IMR-90 (cell line): ENCODE results near the gene TGFB2. TPM values are rescaled to one million over a fixed set of nuclear protein-coding genes. Genes with fewer than 3 reads are reported as not detected.

Source experiments
- ATAC-seq: fragments of 200-7000 bp; cut with Tn5 transposase; 2 replicates; pipeline ENCODE4 v1.9.1; 2020; ENCODE audit warnings: low read depth, mild to moderate bottlenecking, moderate library complexity
- BruUV-seq: library from RNA; stranded (reverse); fragments of 400-500 nt; replicated peaks from 2 replicates; lab custom pipeline; 2021; lab: Mats Ljungman, UMichigan
- CTCF ChIA-PET: fragments of 300-600 bp; formaldehyde crosslinking; extraction: SDS; loops from one replicate; lab custom pipeline; 2021; ENCODE audit warnings: antibody characterized with exemption; lab: Yijun Ruan, JAX
- POLR2A ChIA-PET: fragments of 300-600 bp; sonication (Branson Sonifier 250); formaldehyde crosslinking; loops from one replicate; lab custom pipeline; 2022; ENCODE audit warnings: antibody characterized with exemption; ENCODE audit not compliant: unreplicated experiment; lab: Charles Lee
- DNase-seq: peaks from one replicate; pipeline ENCODE4 v3.0.0; 2013
- H2AFZ ChIP-seq: replicated peaks from 2 replicates; pipeline ENCODE3; 2013; ENCODE audit warnings: low read length, mild to moderate bottlenecking; ENCODE audit not compliant: poor library complexity
- H2AK5ac ChIP-seq: 2 replicates; pipeline ENCODE4 v1.6.1; 2013; ENCODE audit warnings: low read depth, low read length, inconsistent platforms
- H2AK9ac ChIP-seq: replicated peaks from 2 replicates; pipeline ENCODE3; 2013; ENCODE audit warnings: mild to moderate bottlenecking, low read depth, low read length, moderate library complexity; ENCODE audit not compliant: poor library complexity
- H2BK120ac ChIP-seq: 2 replicates; pipeline ENCODE4 v1.6.1; 2013; ENCODE audit warnings: low read depth, low read length, inconsistent platforms
- H2BK15ac ChIP-seq: 3 replicates; pipeline ENCODE4 v1.6.1; 2013; ENCODE audit warnings: low read depth, low read length, inconsistent platforms
- H2BK20ac ChIP-seq: 2 replicates; pipeline ENCODE4 v1.6.1; 2013; ENCODE audit warnings: low read depth, mild to moderate bottlenecking, inconsistent platforms, low read length, moderate library complexity
- H2BK5ac ChIP-seq: 2 replicates; pipeline ENCODE4 v1.6.1; 2013; ENCODE audit warnings: mild to moderate bottlenecking, low read depth, low read length, inconsistent platforms; ENCODE audit not compliant: poor library complexity, severe bottlenecking
- H3K14ac ChIP-seq: replicated peaks from 2 replicates; pipeline ENCODE4 v1.6.1; 2013; ENCODE audit warnings: low read depth, low read length, inconsistent platforms
- H3K18ac ChIP-seq: 2 replicates; pipeline ENCODE4 v1.6.1; 2013; ENCODE audit warnings: low read depth, low read length, control low read depth
- H3K23ac ChIP-seq: 2 replicates; pipeline ENCODE4 v1.6.1; 2013; ENCODE audit warnings: low read depth, low read length, inconsistent platforms
- H3K27ac ChIP-seq: 2 replicates; pipeline ENCODE4 v1.5.1; 2013; ENCODE audit warnings: mild to moderate bottlenecking, control low read depth, low read length; ENCODE audit not compliant: insufficient read depth
- H3K27me3 ChIP-seq: 2 replicates; pipeline ENCODE4 v1.6.1; 2013; ENCODE audit warnings: low read length; ENCODE audit not compliant: control insufficient read depth, insufficient read depth
- H3K36me3 ChIP-seq: 2 replicates; pipeline ENCODE4 v1.6.1; 2013; ENCODE audit warnings: low read length, mixed read lengths; ENCODE audit not compliant: control insufficient read depth, insufficient read depth
- H3K4ac ChIP-seq: 2 replicates; pipeline ENCODE4 v1.6.1; 2013; ENCODE audit warnings: low read depth, low read length, inconsistent platforms
- H3K4me1 ChIP-seq: 2 replicates; pipeline ENCODE4 v1.6.1; 2013; ENCODE audit warnings: low read length, mixed read lengths; ENCODE audit not compliant: control insufficient read depth, insufficient read depth
- H3K4me2 ChIP-seq: 2 replicates; pipeline ENCODE4 v1.6.1; 2013; ENCODE audit warnings: low read depth, mild to moderate bottlenecking, control low read depth, low read length, moderate library complexity
- H3K4me3 ChIP-seq: 2 replicates; pipeline ENCODE4 v1.5.1; 2013; ENCODE audit warnings: low read depth, mild to moderate bottlenecking, control low read depth, low read length, moderate library complexity; ENCODE audit not compliant: insufficient read depth
- H3K56ac ChIP-seq: 2 replicates; pipeline ENCODE4 v1.6.1; 2013; ENCODE audit warnings: low read length, inconsistent platforms; ENCODE audit not compliant: insufficient read depth; ENCODE audit errors: extremely low read depth
- H3K79me1 ChIP-seq, 2 experiments: 2 replicates each; pipeline ENCODE4 v1.6.1; 2013; ENCODE audit warnings: low read length in 2 of 2, inconsistent platforms in 1 of 2, low read depth in 1 of 2
- H3K9ac ChIP-seq: 2 replicates; pipeline ENCODE4 v1.6.1; 2013; ENCODE audit warnings: low read depth, low read length, control low read depth
- H3K9me1 ChIP-seq: 2 replicates; pipeline ENCODE4 v1.6.1; 2013; ENCODE audit warnings: low read length, inconsistent platforms; ENCODE audit not compliant: insufficient read depth
- H3K9me3 ChIP-seq: 2 replicates; pipeline ENCODE4 v1.6.1; 2013; ENCODE audit warnings: low read length; ENCODE audit not compliant: control insufficient read depth, insufficient read depth
- H4K20me1 ChIP-seq: 2 replicates; pipeline ENCODE4 v1.6.1; 2013; ENCODE audit warnings: low read length, inconsistent platforms; ENCODE audit not compliant: insufficient read depth
- H4K5ac ChIP-seq: 2 replicates; pipeline ENCODE4 v1.6.1; 2013; ENCODE audit warnings: mild to moderate bottlenecking, low read depth, low read length, control low read depth
- H4K8ac ChIP-seq, 2 experiments: 2 replicates each; pipeline ENCODE4 v1.6.1; 2013; ENCODE audit warnings: low read depth in 2 of 2, low read length in 2 of 2, control low read depth in 1 of 2, inconsistent platforms in 1 of 2
- H4K91ac ChIP-seq: 2 replicates; pipeline ENCODE4 v1.6.1; 2013; ENCODE audit warnings: low read depth, low read length, inconsistent platforms; ENCODE audit not compliant: insufficient read depth
- BHLHE40 ChIP-seq: fragments of 150-350 bp; IDR thresholded peaks from 2 replicates; pipeline ENCODE4 v1.6.1; 2016; ENCODE audit warnings: mild to moderate bottlenecking, low read depth, low read length
- CEBPB ChIP-seq: IDR thresholded peaks from 2 replicates; pipeline ENCODE4 v1.6.1; 2012; ENCODE audit warnings: low read depth, low read length, improper control_type of control experiment
- RFX5 ChIP-seq: IDR thresholded peaks from 2 replicates; pipeline ENCODE4 v1.8.0; 2012; ENCODE audit warnings: low read depth, mild to moderate bottlenecking, low read length, moderate library complexity
- WGBS, 2 experiments: methylation state at CpG; one replicate each; pipeline versions ENCODE4 v1.1.5 to v1.1.7; 2013; ENCODE audit warnings: missing lambda C conversion rate in 2 of 2; ENCODE audit not compliant: insufficient read length in 1 of 2; ENCODE audit errors: extremely low coverage in 2 of 2; 5-methylcytosine and 5-hydroxymethylcytosine counted together
- dilution Hi-C: fragments of 300-500 bp; cut with HindIII; formaldehyde crosslinking; loops from one replicate; pipeline ENCODE4 v1.14.3; 2018; ENCODE audit warnings: low sequenced_read_pairs; ENCODE audit not compliant: unreplicated experiment
- in situ Hi-C: fragments of 300-500 bp; cut with MboI; formaldehyde crosslinking; loops from 3 replicates; pipeline ENCODE4 v1.14.3; 2019; ENCODE audit warnings: low sequenced_read_pairs, inconsistent platforms, mixed read lengths
- intact Hi-C: fragments of 100-400 bp; cut with micrococcal nuclease; formaldehyde crosslinking; loops from 2 replicates; pipeline ENCODE4 v1.10.0; 2022
- polyA plus RNA-seq, 3 experiments: library from polyadenylated mRNA; depleted of rRNA; stranded (reverse); fragments of >200 nt; gene quantifications; 2 replicates each; pipeline ENCODE4 v1.2.3, GENCODE V29; 2012; ENCODE audit warnings: low replicate concordance in 1 of 3
- total RNA-seq: library from RNA; depleted of rRNA; stranded (reverse); fragments of >200 nt; gene quantifications from 2 replicates; pipeline ENCODE4 v1.2.3, GENCODE V29; 2012

Gene TGFB2
- total and polyA plus RNA-seq, 2 of the 4 experiments (the other 2 are of a cell fraction): 3.7 to 3.8 TPM

GRCh38 chr1:218395916-218396315, 50.8 kb downstream of the TGFB2 start:
- no TSS peak for BruUV-seq
- H3K79me1 ChIP-seq: peaks cover 0 to 11% of the 10 kb centered on the region in 2 experiments; a peak in 2 of 4 replicates
- CTCF ChIA-PET: no interaction called here

More at GRCh38 chr1:218395916-218396315, 50.8 kb downstream of the TGFB2 start:
- Histone ChIP-seq H3K27ac (no peak overlapping the region), H3K4me1 (no peaks in the 10 kb centered on the region), H3K4me2 (no peak overlapping the region), H3K23ac (no peak overlapping the region), H2BK15ac (no peak overlapping the region), H3K4me3 (no peak overlapping the region), H3K36me3 (no peaks in the 10 kb centered on the region; the same call in 1 of the 2 replicates), H4K20me1 (no peaks in the 10 kb centered on the region), H4K5ac (no peak overlapping the region), H2BK20ac (no peak overlapping the region), H3K56ac (no peak overlapping the region), H3K4ac (no peak overlapping the region), H3K14ac (no peak overlapping the region), H2AFZ (no peak overlapping the region), H2BK120ac (no peak overlapping the region), H3K18ac (no peak overlapping the region), H3K9me3 (no peaks in the 10 kb centered on the region), H3K9me1 (no peaks in the 10 kb centered on the region), H3K27me3 (no peaks in the 10 kb centered on the region), H3K9ac (no peak overlapping the region), H2AK9ac (no peak overlapping the region), H4K91ac (no peak overlapping the region), H4K8ac (no peak overlapping the region), H2BK5ac (no peak overlapping the region), H2AK5ac (no peak overlapping the region)
- no peak for TF ChIP-seq BHLHE40
- TF ChIP-seq RFX5: no peak
- no peak for TF ChIP-seq CEBPB
- intact Hi-C loops: no loop called here
- ATAC-seq: no peak
- dilution Hi-C loops: no loop called here
- in situ Hi-C loops: no loop called here
- DNase-seq: peak; percentile 35
- POLR2A ChIA-PET: no interaction called here
- WGBS, 2 experiments: no CpG with 5 or more reads among the region's 1 CpG
